ENCODE measurements around the gene LENG8.

Gene LENG8

GRCh38 chr19:54470991-54471782, 22.2 kb downstream of the LENG8 start:
- DNase-seq, result no peak
- no peak overlapping the region for H2BK120ac ChIP-seq (ENCODE audit: low read depth, low read length)
- H3K56ac ChIP-seq (ENCODE audit: low read length), result peak overlapping the region; percentile 60
- H3K9ac ChIP-seq (ENCODE audit: low read length), result peak overlapping the region; percentile 54
- no CpG with 5 or more reads among the region's 60 CpGs for WGBS (ENCODE audit: extremely low coverage, insufficient coverage, low lambda C conversion rate)
- no peaks in the 10 kb centered on the region for H3K4me1 ChIP-seq (ENCODE audit: control insufficient read depth, low read depth, low read length)
- no peaks in the 10 kb centered on the region for H3K79me2 ChIP-seq (ENCODE audit: control insufficient read depth, insufficient read depth, low read length)
- no peak overlapping the region for H3K23ac ChIP-seq (ENCODE audit: low read length)
- H3K4me3 ChIP-seq (ENCODE audit: low read length), result no peak overlapping the region
- no peak overlapping the region for H2BK15ac ChIP-seq (replicated peaks; ENCODE audit: low read depth)
- H4K5ac ChIP-seq (ENCODE audit: low read length), result no peak overlapping the region
- H4K8ac ChIP-seq (ENCODE audit: low read depth, low read length), result no peak overlapping the region
- no peak overlapping the region for H2BK5ac ChIP-seq (ENCODE audit: low read length)
- H3K27ac ChIP-seq (ENCODE audit: low read depth, low read length), result no peak overlapping the region
- no peaks in the 10 kb centered on the region for H3K79me1 ChIP-seq (ENCODE audit: low read length)
- peak overlapping the region; percentile 56 for H3K4ac ChIP-seq (ENCODE audit: low read depth, low read length)
- H3K4me2 ChIP-seq (ENCODE audit: low read length), result peak overlapping the region; percentile 20
- peaks cover 12% of the 10 kb centered on the region for H3K27me3 ChIP-seq (ENCODE audit: insufficient read depth, low read length, poor library complexity)
- peak overlapping the region; percentile 18 for H3K18ac ChIP-seq (ENCODE audit: low read length)
- H3K36me3 ChIP-seq (ENCODE audit: control insufficient read depth, insufficient read depth, low read length), result no peaks in the 10 kb centered on the region
- no peak overlapping the region for H2AK5ac ChIP-seq (ENCODE audit: low read length)

GRCh38 chr19:54473071-54473891, 24.3 kb downstream of the LENG8 start, which contains the start of gene CDC42EP5:
CDC42EP5 (minus strand) TSS chr19:54473296; CDS start chr19:54465547, 7,749 bp downstream.
- Histone ChIP-seq H3K56ac (ENCODE audit: low read length) (no peak within 1 kb of the TSS), H3K4ac (ENCODE audit: low read depth, low read length) (no peak within 1 kb of the TSS), H2BK15ac (replicated peaks; ENCODE audit: low read depth) (no peak within 1 kb of the TSS), H3K4me2 (ENCODE audit: low read length) (no peak within 1 kb of the TSS), H3K27me3 (ENCODE audit: insufficient read depth, low read length, poor library complexity) (peaks cover 12% of the 10 kb centered on the region), H4K5ac (ENCODE audit: low read length) (no peak within 1 kb of the TSS), H2BK120ac (ENCODE audit: low read depth, low read length) (no peak within 1 kb of the TSS), H3K79me1 (ENCODE audit: low read length) (no peaks in the 10 kb centered on the region), H3K4me1 (ENCODE audit: control insufficient read depth, low read depth, low read length) (no peaks in the 10 kb centered on the region), H3K4me3 (ENCODE audit: low read length) (no peak within 1 kb of the TSS), H4K8ac (ENCODE audit: low read depth, low read length) (no peak within 1 kb of the TSS), H3K27ac (ENCODE audit: low read depth, low read length) (no peak within 1 kb of the TSS), H3K18ac (ENCODE audit: low read length) (no peak within 1 kb of the TSS), H3K36me3 (ENCODE audit: control insufficient read depth, insufficient read depth, low read length) (no peaks in the 10 kb centered on the region), H3K23ac (ENCODE audit: low read length) (no peak within 1 kb of the TSS), H2AK5ac (ENCODE audit: low read length) (no peak within 1 kb of the TSS), H2BK5ac (ENCODE audit: low read length) (no peak within 1 kb of the TSS), H3K9ac (ENCODE audit: low read length) (peak within 1 kb of the TSS; percentile 19), H3K79me2 (ENCODE audit: control insufficient read depth, insufficient read depth, low read length) (no peaks in the 10 kb centered on the region)
- WGBS (ENCODE audit: extremely low coverage, insufficient coverage, low lambda C conversion rate), result no CpG with 5 or more reads among the region's 14 CpGs
- DNase-seq, result no peak

DNA sequence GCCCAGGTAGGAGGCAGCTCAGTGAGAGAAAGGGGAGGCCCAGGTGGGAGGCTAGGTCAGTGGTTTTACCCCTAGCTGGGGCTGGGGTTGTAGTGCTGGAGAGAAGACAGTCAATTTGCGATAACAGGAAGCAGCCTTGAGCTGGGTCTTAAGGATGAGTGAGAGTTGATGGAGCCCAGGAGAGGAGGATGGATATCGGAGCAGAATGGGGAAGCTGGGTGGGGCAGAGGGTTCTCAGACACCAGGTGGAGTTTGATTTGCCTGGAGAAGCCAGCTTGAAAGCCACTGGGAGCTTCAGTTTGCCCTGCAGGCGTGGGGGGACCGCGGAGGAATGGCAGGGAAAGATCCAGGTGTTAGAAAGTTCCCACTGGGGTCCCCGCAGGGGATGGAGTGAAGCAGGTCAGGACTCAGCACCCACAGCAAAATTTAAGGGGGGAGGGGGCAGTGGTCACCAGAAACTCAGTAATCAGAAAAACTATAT, 24.9 kb downstream of the LENG8 start:
- Histone ChIP-seq H3K56ac (ENCODE audit: low read length) (no peak overlapping the region), H2BK5ac (ENCODE audit: low read length) (no peak overlapping the region), H4K5ac (ENCODE audit: low read length) (no peak overlapping the region), H4K8ac (ENCODE audit: low read depth, low read length) (no peak overlapping the region), H3K9ac (ENCODE audit: low read length) (no peak overlapping the region), H3K79me1 (ENCODE audit: low read length) (no peaks in the 10 kb centered on the region), H3K79me2 (ENCODE audit: control insufficient read depth, insufficient read depth, low read length) (no peaks in the 10 kb centered on the region), H3K4me3 (ENCODE audit: low read length) (no peak overlapping the region), H3K27me3 (ENCODE audit: insufficient read depth, low read length, poor library complexity) (peaks cover 12% of the 10 kb centered on the region), H3K27ac (ENCODE audit: low read depth, low read length) (no peak overlapping the region), H2BK15ac (replicated peaks; ENCODE audit: low read depth) (no peak overlapping the region), H3K4ac (ENCODE audit: low read depth, low read length) (no peak overlapping the region), H3K36me3 (ENCODE audit: control insufficient read depth, insufficient read depth, low read length) (no peaks in the 10 kb centered on the region), H3K4me1 (ENCODE audit: control insufficient read depth, low read depth, low read length) (no peaks in the 10 kb centered on the region), H3K4me2 (ENCODE audit: low read length) (no peak overlapping the region), H2BK120ac (ENCODE audit: low read depth, low read length) (no peak overlapping the region), H2AK5ac (ENCODE audit: low read length) (no peak overlapping the region), H3K18ac (ENCODE audit: low read length) (no peak overlapping the region), H3K23ac (ENCODE audit: low read length) (no peak overlapping the region)
- no CpG with 5 or more reads among the region's 6 CpGs for WGBS (ENCODE audit: extremely low coverage, insufficient coverage, low lambda C conversion rate)
- DNase-seq, result no peak

- Histone ChIP-seq H3K36me3 (ENCODE audit: control insufficient read depth, insufficient read depth, low read length) (no peaks in the 10 kb centered on the region), H3K79me2 (ENCODE audit: control insufficient read depth, insufficient read depth, low read length) (no peaks in the 10 kb centered on the region), H2AK5ac (ENCODE audit: low read length) (no peak overlapping the region), H3K27ac (ENCODE audit: low read depth, low read length) (no peak overlapping the region), H3K9ac (ENCODE audit: low read length) (no peak overlapping the region), H2BK15ac (replicated peaks; ENCODE audit: low read depth) (no peak overlapping the region), H3K4me1 (ENCODE audit: control insufficient read depth, low read depth, low read length) (no peaks in the 10 kb centered on the region), H4K5ac (ENCODE audit: low read length) (no peak overlapping the region), H3K56ac (ENCODE audit: low read length) (no peak overlapping the region), H3K4me3 (ENCODE audit: low read length) (no peak overlapping the region), H4K8ac (ENCODE audit: low read depth, low read length) (no peak overlapping the region), H3K79me1 (ENCODE audit: low read length) (no peaks in the 10 kb centered on the region), H3K18ac (ENCODE audit: low read length) (no peak overlapping the region), H3K23ac (ENCODE audit: low read length) (no peak overlapping the region), H3K27me3 (ENCODE audit: insufficient read depth, low read length, poor library complexity) (peaks cover 8% of the 10 kb centered on the region), H2BK5ac (ENCODE audit: low read length) (no peak overlapping the region), H3K4me2 (ENCODE audit: low read length) (no peak overlapping the region), H2BK120ac (ENCODE audit: low read depth, low read length) (no peak overlapping the region), H3K4ac (ENCODE audit: low read depth, low read length) (no peak overlapping the region)
- no CpG with 5 or more reads among the region's 11 CpGs for WGBS (ENCODE audit: extremely low coverage, insufficient coverage, low lambda C conversion rate)
- no peak for DNase-seq
Measured at GRCh38 chr19:54475706-54476105, 26.7 kb downstream of the LENG8 start.

- no peak overlapping the region for H3K23ac ChIP-seq (ENCODE audit: low read length)
- no peaks in the 10 kb centered on the region for H3K36me3 ChIP-seq (ENCODE audit: control insufficient read depth, insufficient read depth, low read length)
- no peak overlapping the region for H3K18ac ChIP-seq (ENCODE audit: low read length)
- H3K4me2 ChIP-seq (ENCODE audit: low read length), result no peak overlapping the region
- no peak overlapping the region for H4K5ac ChIP-seq (ENCODE audit: low read length)
- no peak overlapping the region for H3K9ac ChIP-seq (ENCODE audit: low read length)
- H3K4ac ChIP-seq (ENCODE audit: low read depth, low read length), result no peak overlapping the region
- H4K8ac ChIP-seq (ENCODE audit: low read depth, low read length), result no peak overlapping the region
- DNase-seq, result no peak
- no peaks in the 10 kb centered on the region for H3K27me3 ChIP-seq (ENCODE audit: insufficient read depth, low read length, poor library complexity)
- no peaks in the 10 kb centered on the region for H3K4me1 ChIP-seq (ENCODE audit: control insufficient read depth, low read depth, low read length)
- H2BK5ac ChIP-seq (ENCODE audit: low read length), result no peak overlapping the region
- no peak overlapping the region for H2BK120ac ChIP-seq (ENCODE audit: low read depth, low read length)
- no peak overlapping the region for H3K4me3 ChIP-seq (ENCODE audit: low read length)
- no CpG with 5 or more reads among the region's 3 CpGs for WGBS (ENCODE audit: extremely low coverage, insufficient coverage, low lambda C conversion rate)
- no peak overlapping the region for H3K56ac ChIP-seq (ENCODE audit: low read length)
- no peak overlapping the region for H2BK15ac ChIP-seq (replicated peaks; ENCODE audit: low read depth)
- H2AK5ac ChIP-seq (ENCODE audit: low read length), result no peak overlapping the region
- no peaks in the 10 kb centered on the region for H3K79me1 ChIP-seq (ENCODE audit: low read length)
- no peaks in the 10 kb centered on the region for H3K79me2 ChIP-seq (ENCODE audit: control insufficient read depth, insufficient read depth, low read length)
- no peak overlapping the region for H3K27ac ChIP-seq (ENCODE audit: low read depth, low read length)
Measured at GRCh38 chr19:54477650-54478049, 28.7 kb downstream of the LENG8 start.

Measured in mesendoderm (in vitro differentiated cells).